ENCODE measurements around the gene FAR2. TPM values are rescaled to one million over a fixed set of nuclear protein-coding genes. Genes with fewer than 3 reads are reported as not detected.
A peak's percentile ranks its signal among the peaks of the same experiment; 100 is the strongest.
"Not testable (repeated sequence)": the region's sequence is repeated elsewhere in the genome, so short reads cannot be mapped to it uniquely, and the experiment has no call there.

Gene FAR2
- total RNA-seq, 1 donor from 2014 or later = 30.7 TPM

GRCh38 chr12:29333178-29333577 is 184.1 kb downstream of the FAR2 start:
- DNase-seq = no peak

GRCh38 chr12:29334937-29335336 is 185.9 kb downstream of the FAR2 start:
- no peak for DNase-seq

GRCh38 chr12:29337325-29337724 is 188.2 kb downstream of the FAR2 start:
- DNase-seq = no peak

- DNase-seq = no peak
Observed at GRCh38 chr12:29343022-29343799, 194.1 kb downstream of the FAR2 start.

GRCh38 chr12:29346769-29347421 is 197.8 kb downstream of the FAR2 start:
- no peak for DNase-seq

- DNase-seq = peak; percentile 5
Observed at GRCh38 chr12:29350080-29350479, 201.0 kb downstream of the FAR2 start.

GRCh38 chr12:29354954-29355353 is 205.9 kb downstream of the FAR2 start:
- DNase-seq = no peak

- no peak for DNase-seq
Observed at GRCh38 chr12:29365091-29365490, 216.0 kb downstream of the FAR2 start.

- no peak for DNase-seq
Observed at GRCh38 chr12:29374012-29374411, 224.9 kb downstream of the FAR2 start.

GRCh38 chr12:29374913-29375312 is 225.8 kb downstream of the FAR2 start:
- no peak for DNase-seq

GRCh38 chr12:29376118-29376517 is 227.0 kb downstream of the FAR2 start:
- DNase-seq = no peak

GRCh38 chr12:29380536-29381523 is 231.8 kb downstream of the FAR2 start, which contains the start of gene ERGIC2:
Gene ERGIC2 (minus strand): TSS chr12:29381172. CDS start chr12:29371633, 9,539 bp downstream.
- peak; percentile 99 for DNase-seq

GRCh38 chr12:29382251-29382650 is 233.2 kb downstream of the FAR2 start:
- no peak for DNase-seq

- not testable (repeated sequence) for DNase-seq
Observed at GRCh38 chr12:29385194-29385593, 236.1 kb downstream of the FAR2 start.

Other genes starting within 250 kb of the FAR2 start
- 47.3 TPM for gene ERGIC2, start 231.9 kb downstream of the FAR2 start, total RNA-seq